HG02798 (cell line): ENCODE measurements around the gene COLQ.
"Not testable (repeated sequence)": the region's sequence is repeated elsewhere in the genome, so short reads cannot be mapped to it uniquely, and the experiment has no call there.

ENCODE experiments used
- ATAC-seq: cut with Tn5 transposase; IDR thresholded peaks from one replicate; pipeline ENCODE4 v1.9.1; 2021; ENCODE audit warnings: mild to moderate bottlenecking; ENCODE audit not compliant: unreplicated experiment, poor library complexity

COLQ gene

DNA sequence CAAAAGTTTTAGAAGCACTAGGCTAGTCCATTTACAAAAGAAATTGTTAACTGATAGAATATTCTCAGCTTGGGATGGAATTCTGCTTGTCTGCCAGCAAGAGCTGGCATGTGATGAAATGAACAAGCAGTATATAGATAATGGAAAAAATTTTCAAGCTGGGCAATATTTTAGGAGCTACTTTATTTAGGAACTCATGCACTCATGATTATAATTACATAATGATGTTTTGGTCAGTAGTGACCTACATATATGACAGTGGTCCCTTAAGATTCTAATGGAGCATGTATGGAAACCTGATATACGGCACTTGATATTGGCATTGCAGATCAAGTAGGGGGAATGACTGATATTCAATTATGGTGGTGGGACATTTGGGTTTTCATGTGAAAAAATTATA is 88.0 kb downstream of the COLQ start:
- ATAC-seq: no peak

DNA sequence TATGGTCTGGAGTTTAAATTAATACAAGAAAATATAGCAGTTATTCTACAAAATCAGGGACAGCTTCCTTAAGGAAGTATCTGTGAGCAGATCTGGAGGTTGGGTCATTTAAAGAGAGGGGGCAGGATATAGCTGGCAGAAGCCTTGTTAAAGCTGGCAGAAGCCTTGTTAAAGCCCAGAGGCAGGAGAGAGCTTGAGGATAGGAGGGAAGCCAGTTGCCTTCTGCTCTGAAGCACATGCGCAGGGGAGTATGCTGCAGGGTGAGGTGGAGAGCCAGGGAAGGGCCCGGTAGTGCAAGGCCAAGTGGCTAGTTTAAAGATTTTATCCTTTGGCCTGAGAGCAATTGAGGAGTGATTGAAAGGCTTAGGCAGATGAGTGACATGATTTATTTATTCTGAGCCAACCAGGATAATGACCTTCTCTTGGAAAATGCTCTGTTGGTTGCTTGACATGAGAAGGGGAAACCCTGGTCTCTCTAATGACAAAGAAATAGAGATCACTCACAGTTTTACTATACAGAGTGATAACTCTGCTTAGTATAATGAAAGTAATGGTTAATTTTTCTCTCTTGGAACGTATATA is 90.2 kb downstream of the COLQ start:
- no peak for ATAC-seq

DNA sequence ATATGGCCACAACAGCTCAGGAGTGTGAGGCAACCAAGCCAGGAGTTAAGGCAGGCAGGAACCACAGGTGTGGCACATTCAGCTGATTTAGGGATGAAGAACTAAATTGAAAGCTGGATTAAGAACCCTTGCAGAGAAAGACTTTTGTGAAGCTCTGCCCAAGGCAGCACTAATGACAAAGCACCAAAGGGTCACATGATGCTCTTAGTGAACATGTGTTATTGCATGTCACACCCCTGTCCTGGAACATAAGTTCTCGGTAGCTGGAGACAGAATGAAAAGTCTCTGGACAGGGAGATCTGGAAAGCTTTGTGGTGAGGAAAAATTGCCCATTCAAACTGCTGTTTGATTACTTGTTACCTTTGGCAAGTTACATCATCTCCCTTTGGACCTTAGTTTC is 90.9 kb downstream of the COLQ start:
- no peak for ATAC-seq

DNA sequence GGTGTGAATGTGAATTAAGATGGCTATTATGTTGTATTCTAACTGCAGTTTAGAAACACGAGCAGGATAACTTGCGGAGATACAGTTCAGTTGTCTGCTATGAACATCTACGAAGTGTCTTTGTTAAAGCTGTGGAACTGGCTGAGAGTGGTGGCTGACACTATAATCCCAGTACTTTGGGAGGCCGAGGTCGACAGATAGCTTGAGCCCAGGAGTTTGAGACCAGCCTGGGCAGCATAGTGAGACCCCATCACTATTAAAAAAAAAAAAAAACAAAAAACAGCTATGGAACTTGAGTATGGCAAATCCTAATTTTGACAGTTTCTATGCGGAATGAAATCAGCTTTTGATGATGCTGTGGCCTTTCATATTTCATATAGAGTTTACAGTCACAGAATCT is 92.4 kb downstream of the COLQ start:
- ATAC-seq: no peak

DNA sequence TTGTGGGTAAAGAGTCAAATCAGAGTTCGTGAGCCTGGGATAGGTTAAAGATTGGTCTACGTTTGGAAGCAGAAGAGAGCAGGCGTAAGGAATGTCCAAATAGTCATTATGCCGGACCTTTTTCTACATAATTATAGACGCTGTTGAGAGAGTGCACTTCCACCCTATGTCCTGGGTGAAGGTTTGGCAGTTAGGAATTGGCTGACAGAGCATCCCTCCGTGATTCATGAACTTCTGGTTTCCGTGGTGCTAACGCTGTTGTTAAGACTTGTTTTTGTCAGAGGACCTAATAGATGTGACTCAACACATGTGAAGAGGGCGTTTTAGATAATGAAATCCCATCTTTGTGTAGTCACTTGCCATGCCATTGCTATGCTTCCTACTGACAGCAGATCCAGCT is 93.0 kb downstream of the COLQ start:
- ATAC-seq: no peak

DNA sequence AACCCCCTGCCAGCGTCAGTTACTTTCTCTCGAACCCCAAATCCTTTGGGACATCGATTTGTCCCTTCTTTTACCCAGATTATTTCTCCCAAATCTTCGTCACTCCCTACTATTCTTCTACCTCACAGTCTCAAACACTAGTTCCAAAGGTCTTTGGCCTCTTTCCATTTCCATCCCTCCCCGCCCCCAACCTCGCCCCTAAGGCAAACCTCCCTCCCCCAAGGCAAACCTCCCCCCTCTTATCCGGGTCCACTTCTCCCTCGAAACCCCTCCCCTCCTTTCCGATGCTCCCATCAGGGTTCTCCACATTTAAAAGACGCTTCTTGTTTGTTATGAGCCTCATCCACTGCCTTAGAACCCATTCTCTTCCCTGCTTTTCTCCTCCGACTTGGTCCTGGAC is 93.5 kb downstream of the COLQ start:
- no peak for ATAC-seq

DNA sequence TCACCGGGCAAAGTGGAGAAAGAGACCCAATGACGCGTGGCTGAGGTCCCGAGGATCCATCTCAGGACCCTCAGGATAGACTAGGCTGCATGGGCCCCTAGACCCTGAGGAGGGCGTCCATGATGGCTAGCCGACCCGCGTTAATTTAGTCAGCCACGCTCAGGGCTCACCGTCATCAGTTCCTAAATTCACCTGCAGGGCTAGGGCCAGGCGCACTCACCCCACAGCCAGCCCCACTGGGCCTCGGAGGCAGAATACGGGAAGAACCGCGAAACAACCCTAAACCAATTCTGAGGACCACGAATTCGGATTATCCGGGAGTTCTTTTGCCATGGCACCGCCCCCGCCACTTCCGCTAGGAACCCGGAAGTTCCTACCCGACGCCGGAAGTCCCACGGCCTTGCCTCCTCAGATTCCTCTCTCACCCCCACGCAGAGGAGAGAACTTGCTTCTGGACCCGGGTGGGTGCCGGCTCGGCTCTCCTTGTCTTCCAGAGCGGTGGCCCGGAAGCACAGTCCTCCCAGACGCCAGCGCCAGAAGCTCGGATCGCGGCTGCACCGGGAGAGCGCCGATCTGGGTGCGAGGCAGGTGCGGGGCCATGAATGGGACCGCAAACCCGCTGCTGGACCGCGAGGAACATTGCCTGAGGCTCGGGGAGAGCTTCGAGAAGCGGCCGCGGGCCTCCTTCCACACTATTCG is 94.2 kb downstream of the COLQ start, which contains the start of the genes EAF1 and METTL6:
TSS of gene EAF1 (plus strand) at position 417 of the 699 bp plus-strand sequence. CDS start at position 599, 182 bp downstream.
TSS of gene METTL6 (minus strand) at position 363 of the 699 bp plus-strand sequence. CDS start 1,033 bp downstream, outside the sequence.
- ATAC-seq: peak; percentile 94

DNA sequence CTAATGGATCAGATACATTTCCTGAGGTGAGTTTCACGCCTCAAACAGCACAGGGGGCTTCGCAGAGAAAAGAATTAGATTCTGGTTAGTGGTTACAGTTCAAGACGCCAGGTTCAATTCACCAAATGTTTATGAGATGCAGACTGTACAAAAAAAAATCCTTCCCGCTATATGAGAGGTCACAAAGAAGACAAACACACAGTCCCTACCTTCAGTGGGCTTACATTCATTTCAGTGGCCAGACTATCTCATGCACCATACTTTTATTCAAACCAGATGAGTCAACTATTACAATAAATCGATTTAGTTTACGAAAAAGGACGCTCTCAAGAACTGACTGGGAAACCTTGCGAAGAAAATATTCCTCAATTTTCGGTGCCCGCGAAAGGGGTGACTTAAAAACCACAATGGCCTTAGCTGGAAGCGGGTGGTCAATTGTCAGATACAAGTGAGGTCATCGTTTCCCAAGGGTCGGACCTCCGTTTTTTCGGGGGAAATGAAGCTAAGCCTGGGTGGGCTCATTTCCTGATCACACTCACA is 94.9 kb downstream of the COLQ start:
- ATAC-seq: no peak

DNA sequence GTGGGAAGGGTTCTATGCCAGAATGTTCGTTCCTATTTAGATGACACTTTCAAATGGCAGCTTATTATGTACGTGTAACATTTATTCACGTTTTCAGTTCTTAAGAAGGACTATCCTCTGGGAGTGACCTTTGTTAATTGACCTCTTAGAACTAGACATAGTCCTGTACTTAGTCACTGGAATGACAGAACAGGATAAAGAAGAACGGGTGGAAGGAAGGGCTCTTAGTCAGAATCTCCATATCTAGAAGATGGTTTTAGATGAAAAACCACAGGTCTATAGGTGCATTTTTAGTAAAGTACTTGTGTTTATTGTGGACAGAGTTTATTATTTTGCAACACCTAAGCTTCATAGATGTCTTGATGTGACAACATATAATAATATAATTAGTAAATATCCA is 100.6 kb downstream of the COLQ start:
- no peak for ATAC-seq

DNA sequence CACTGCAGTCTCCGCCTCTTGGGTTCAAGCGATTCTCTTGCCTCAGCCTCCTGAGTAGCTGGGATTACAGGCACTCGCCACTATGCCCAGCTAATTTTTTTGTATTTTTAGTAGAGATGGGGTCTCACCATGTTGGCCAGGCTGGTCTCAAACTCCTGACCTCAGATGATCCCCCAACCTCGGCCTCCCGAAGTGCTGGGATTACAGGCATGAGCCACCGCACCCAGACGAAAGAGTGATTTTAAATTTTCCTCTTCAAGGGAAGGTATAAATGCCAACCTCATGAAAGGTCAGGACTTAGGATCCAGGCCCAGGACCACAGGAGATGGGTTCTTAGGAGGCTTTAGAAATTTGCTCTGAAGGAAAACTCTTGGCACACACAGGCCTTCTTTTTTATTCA is 110.5 kb downstream of the COLQ start:
- not testable (repeated sequence) for ATAC-seq

DNA sequence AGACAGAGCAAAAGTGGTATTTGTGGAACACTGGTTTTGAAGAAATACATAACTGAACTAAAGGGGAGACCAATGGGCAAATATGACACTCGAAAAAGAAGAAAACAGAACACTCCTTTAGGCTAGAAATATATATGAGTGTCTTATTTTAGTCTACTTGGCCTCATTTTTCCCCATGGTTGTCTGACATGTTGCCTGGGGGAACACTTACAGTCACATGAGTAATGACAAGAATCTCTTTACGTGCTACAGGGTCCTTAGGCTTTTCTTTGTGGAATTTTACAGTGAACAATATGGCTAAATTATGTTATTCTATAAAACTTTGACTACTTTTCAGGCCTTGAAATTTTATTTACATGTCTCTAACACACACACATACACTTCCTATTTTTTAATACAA is 111.7 kb downstream of the COLQ start:
- no peak for ATAC-seq

DNA sequence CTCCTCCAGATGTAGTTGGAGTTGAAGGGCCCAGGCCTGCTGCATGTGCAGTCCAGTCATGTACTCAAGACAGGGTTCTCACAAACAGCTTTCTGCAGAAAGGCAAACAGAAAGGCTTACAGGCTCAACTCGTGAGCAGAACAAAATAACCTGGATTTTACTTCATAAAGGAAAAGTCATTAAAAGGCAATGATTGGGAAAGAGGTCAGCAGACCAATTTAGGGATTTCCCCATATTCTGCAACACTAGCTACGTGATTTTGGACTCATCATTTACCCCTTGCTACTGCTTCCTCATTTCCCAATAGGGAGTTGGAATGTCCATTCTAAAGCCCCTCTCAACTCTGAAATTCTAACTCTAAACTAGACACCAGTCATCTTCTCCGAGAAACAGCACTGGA is 112.3 kb downstream of the COLQ start:
- no peak for ATAC-seq

DNA sequence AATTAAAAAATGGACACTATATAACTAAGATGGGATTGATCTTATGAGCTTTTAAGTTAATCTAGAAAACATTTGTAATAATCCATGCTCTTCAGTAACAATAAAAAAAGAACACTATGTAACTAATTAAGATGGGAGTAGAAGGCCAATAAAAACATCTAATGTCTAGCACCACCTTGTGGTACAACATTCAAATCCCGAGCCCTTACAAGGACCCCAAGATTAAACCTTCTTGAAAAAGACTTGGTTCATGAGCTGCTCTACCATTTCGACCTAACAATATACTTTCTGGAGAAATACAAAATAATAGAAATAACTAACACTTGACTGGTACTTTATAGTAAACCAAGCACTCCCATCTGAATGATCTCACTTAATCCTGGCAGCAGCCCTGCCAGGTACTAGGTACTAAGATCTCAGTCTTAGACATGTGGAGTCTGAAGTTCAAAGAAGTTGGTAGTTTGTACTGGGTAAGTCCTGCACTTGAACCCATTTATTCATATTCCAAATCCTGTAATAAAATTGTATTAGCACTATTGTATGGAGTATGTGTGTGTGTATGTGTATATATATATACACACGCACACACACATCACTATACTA is 116.0 kb downstream of the COLQ start:
- ATAC-seq: peak; percentile 47

DNA sequence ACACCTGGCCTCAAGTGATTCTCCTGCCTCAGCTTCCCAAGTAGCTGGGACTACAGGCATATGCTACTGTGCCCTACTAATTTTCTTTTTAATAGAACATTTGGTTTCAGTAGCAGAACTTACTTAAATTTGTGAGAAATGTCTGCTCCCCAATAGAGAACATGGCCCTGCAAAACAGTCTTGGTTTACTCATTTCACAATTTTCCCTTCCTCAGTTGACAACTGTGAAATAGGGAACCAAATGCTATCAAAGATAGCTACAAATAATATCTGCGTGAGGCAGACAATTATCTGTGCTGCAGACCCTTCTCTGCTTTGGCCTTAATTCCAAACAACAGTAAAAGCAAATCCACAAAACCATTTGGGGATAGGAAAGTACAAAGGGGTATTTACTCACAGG is 116.7 kb downstream of the COLQ start:
- no peak for ATAC-seq

DNA sequence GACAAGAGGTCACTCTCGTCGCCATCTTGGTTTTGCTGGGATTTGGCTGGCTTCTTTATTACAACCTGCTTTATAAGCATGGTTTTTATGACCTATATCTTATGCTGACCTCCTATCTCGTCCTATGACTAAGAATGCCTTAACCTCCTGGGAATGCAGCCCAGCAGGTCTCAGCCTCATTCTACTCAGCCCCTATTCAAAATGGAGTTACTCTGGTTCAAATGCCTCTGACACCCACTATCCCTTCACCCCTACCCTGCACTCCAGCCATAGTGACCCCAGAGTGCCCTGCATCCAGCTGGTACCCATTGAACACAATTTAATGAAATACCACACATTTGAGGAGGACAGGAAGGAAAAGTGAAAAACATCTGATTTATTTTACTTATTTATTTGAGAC is 117.5 kb downstream of the COLQ start:
- ATAC-seq: no peak

DNA sequence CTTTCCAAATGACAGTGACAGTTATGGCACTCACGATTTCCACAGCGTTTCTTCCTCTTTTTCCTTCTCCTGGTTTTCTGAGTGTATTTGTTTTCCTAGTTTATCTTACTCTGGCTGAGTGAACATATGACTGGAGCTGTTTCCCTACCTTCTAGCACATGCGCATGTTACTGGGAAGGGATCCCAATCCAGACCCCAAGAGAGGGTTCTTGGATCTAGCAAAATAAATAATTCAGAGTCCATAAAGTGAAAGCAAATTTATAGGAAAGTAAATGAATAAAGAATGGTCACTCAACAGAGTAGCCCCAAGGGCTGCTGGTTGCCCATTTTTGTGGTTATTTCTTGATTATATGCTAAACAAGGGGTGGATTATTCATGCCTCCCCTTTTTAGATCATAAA is 118.0 kb downstream of the COLQ start:
- no peak for ATAC-seq

DNA sequence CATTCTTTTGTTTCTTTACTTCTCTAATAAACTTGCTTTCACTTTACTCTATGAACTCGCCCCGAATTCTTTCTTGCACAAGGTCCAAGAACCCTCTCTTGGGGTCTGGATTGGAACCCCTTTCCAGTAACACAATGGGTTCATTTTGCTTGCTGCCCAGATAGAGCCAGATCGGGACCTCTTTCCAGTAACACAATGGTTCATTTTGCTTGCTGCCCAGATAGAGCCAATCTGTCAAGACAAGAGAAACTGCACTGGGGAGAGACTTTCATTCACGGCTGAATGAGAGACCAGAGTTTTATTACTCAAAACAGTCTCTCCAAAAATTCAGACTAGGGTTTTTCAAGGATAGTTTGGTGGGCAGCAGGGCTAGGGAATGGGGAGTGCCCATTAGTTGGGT is 119.6 kb downstream of the COLQ start:
- no peak for ATAC-seq
